ENCODE data around the gene GPR162. TPM values are rescaled to one million over a fixed set of nuclear protein-coding genes. Genes with fewer than 3 reads are reported as not detected.
"Not testable (repeated sequence)": the region's sequence is repeated elsewhere in the genome, so short reads cannot be mapped to it uniquely, and the experiment has no call there.

Gene GPR162
- total RNA-seq, 2 experiments from 2014 or later, result 0.82 TPM; not detected in 1

- Mint-ChIP-seq H3K27me3 (no peaks in the 10 kb centered on the region), H3K9me3 (ENCODE audit: low read depth) (no peaks in the 10 kb centered on the region), H3K36me3 (peaks cover 39% of the 10 kb centered on the region), H3K27ac (no peak overlapping the region), H3K4me1 (peaks cover 8% of the 10 kb centered on the region), H3K4me3 (no peak overlapping the region)
- CTCF ChIA-PET, result interaction anchor here (1.0 to 2.1 kb wide), 2 partner anchors 9 to 10 kb away, joined by 3 to 8 read pairs; partner anchors contain the start of gene SPSB2
- DNase-seq, result no peak
- ATAC-seq, result no peak
These were observed 41.4 kb downstream of the GPR162 start for GRCh38 chr12:6863033-6863432.

GRCh38 chr12:6863586-6864321 is 42.1 kb downstream of the GPR162 start:
- no peak for ATAC-seq
- CTCF ChIA-PET, result interaction anchor here (1.0 to 2.1 kb wide), 3 partner anchors 9 to 277 kb away, joined by 3 to 8 read pairs (median 3); partner anchors contain the start of gene SPSB2
- H3K4me1 Mint-ChIP-seq, result peaks cover 11% of the 10 kb centered on the region
- no peak for DNase-seq
- no peaks in the 10 kb centered on the region for H3K27me3 Mint-ChIP-seq
- H3K9me3 Mint-ChIP-seq (ENCODE audit: low read depth), result no peaks in the 10 kb centered on the region
- H3K27ac Mint-ChIP-seq, result no peak overlapping the region
- H3K36me3 Mint-ChIP-seq, result peaks cover 46% of the 10 kb centered on the region
- H3K4me3 Mint-ChIP-seq, result no peak overlapping the region

- not testable (repeated sequence) for DNase-seq; H3K27me3 Mint-ChIP-seq; H3K9me3 Mint-ChIP-seq (ENCODE audit: low read depth); ATAC-seq; H3K27ac Mint-ChIP-seq; H3K4me3 Mint-ChIP-seq
- peaks cover 26% of the 10 kb centered on the region for H3K4me1 Mint-ChIP-seq
- H3K36me3 Mint-ChIP-seq, result peaks cover 59% of the 10 kb centered on the region
- CTCF ChIA-PET, result interaction anchor here (1.2 to 1.3 kb wide), 2 partner anchors 26 to 278 kb away, joined by 3 to 4 read pairs; no protein-coding TSS in a partner anchor
These were observed 43.7 kb downstream of the GPR162 start for GRCh38 chr12:6865307-6865706.

GRCh38 chr12:6866163-6866919 is 44.7 kb downstream of the GPR162 start:
- H3K27me3 Mint-ChIP-seq, result no peaks in the 10 kb centered on the region
- no peaks in the 10 kb centered on the region for H3K9me3 Mint-ChIP-seq (ENCODE audit: low read depth)
- H3K36me3 Mint-ChIP-seq, result peaks cover 59% of the 10 kb centered on the region
- ATAC-seq (no peak), DNase-seq (no peak)
- H3K4me3 Mint-ChIP-seq, result peak overlapping the region; percentile 98
- H3K4me1 Mint-ChIP-seq, result peaks cover 37% of the 10 kb centered on the region
- peak overlapping the region; percentile 90 for H3K27ac Mint-ChIP-seq
- CTCF ChIA-PET, result interaction anchor here (0.7 to 4.9 kb wide), 9 partner anchors 13 to 142 kb away, joined by 3 to 55 read pairs (median 4); partner anchors contain the start of genes CDCA3, COPS7A, MLF2 and USP5

- no peaks in the 10 kb centered on the region for H3K9me3 Mint-ChIP-seq (ENCODE audit: low read depth)
- H3K36me3 Mint-ChIP-seq, result peaks cover 62% of the 10 kb centered on the region
- H3K4me3 Mint-ChIP-seq, result peak overlapping the region; percentile 98
- H3K27ac Mint-ChIP-seq, result peak overlapping the region; percentile 90
- DNase-seq (no peak), ATAC-seq (peak; percentile 4)
- no peaks in the 10 kb centered on the region for H3K27me3 Mint-ChIP-seq
- H3K4me1 Mint-ChIP-seq, result peaks cover 43% of the 10 kb centered on the region
- CTCF ChIA-PET, result interaction anchor here (0.7 to 4.9 kb wide), 11 partner anchors 14 to 143 kb away, joined by 3 to 55 read pairs (median 6); partner anchors contain the start of genes CDCA3, COPS7A, MLF2 and USP5
These were observed 45.3 kb downstream of the GPR162 start for GRCh38 chr12:6866920-6867412.

GRCh38 chr12:6867413-6868210 is 46.0 kb downstream of the GPR162 start, which contains the start of gene TPI1:
TSS of gene TPI1 (plus strand) at chr12:6867531. CDS start at chr12:6867567, 36 bp downstream.
- DNase-seq (peak; percentile 87), ATAC-seq (peak; percentile 71)
- no peaks in the 10 kb centered on the region for H3K9me3 Mint-ChIP-seq (ENCODE audit: low read depth)
- peaks cover 61% of the 10 kb centered on the region for H3K36me3 Mint-ChIP-seq
- H3K4me3 Mint-ChIP-seq, result peak within 1 kb of the TSS; percentile 98
- peak within 1 kb of the TSS; percentile 90 for H3K27ac Mint-ChIP-seq
- peaks cover 47% of the 10 kb centered on the region for H3K4me1 Mint-ChIP-seq
- H3K27me3 Mint-ChIP-seq, result no peaks in the 10 kb centered on the region
- CTCF ChIA-PET, result interaction anchor here (0.8 to 4.9 kb wide), 14 partner anchors 14 to 245 kb away, joined by 3 to 55 read pairs (median 6); partner anchors contain the start of genes CDCA3, COPS7A, MLF2 and USP5

GRCh38 chr12:6868211-6869048 is 46.8 kb downstream of the GPR162 start:
- H3K4me1 Mint-ChIP-seq, result peaks cover 47% of the 10 kb centered on the region
- peak overlapping the region; percentile 98 for H3K4me3 Mint-ChIP-seq
- peaks cover 57% of the 10 kb centered on the region for H3K36me3 Mint-ChIP-seq
- H3K9me3 Mint-ChIP-seq (ENCODE audit: low read depth), result no peaks in the 10 kb centered on the region
- peak overlapping the region; percentile 88 for H3K27ac Mint-ChIP-seq
- CTCF ChIA-PET, result interaction anchor here (0.8 to 4.9 kb wide), 31 partner anchors 8 to 263 kb away, joined by 3 to 55 read pairs (median 5); partner anchors contain the start of genes C12orf57, C1RL, CDCA3 and COPS7A
- no peak for ATAC-seq
- H3K27me3 Mint-ChIP-seq, result no peaks in the 10 kb centered on the region
- no peak for DNase-seq

GRCh38 chr12:6869049-6870021 is 47.7 kb downstream of the GPR162 start:
- Mint-ChIP-seq H3K36me3 (peaks cover 54% of the 10 kb centered on the region), H3K27me3 (no peaks in the 10 kb centered on the region), H3K4me1 (peaks cover 51% of the 10 kb centered on the region), H3K27ac (peak overlapping the region; percentile 88), H3K9me3 (ENCODE audit: low read depth) (no peaks in the 10 kb centered on the region), H3K4me3 (peak overlapping the region; percentile 98)
- CTCF ChIA-PET, result interaction anchor here (0.6 to 4.9 kb wide), 35 partner anchors 9 to 264 kb away, joined by 3 to 55 read pairs (median 5); partner anchors contain the start of genes C12orf57, C1RL, CDCA3 and COPS7A
- ATAC-seq (no peak), DNase-seq (peak; percentile 91)

- CTCF ChIA-PET, result interaction anchor here (0.9 to 7.3 kb wide), 14 partner anchors 10 to 239 kb away, joined by 3 to 90 read pairs (median 8); partner anchors contain the start of genes C12orf57, C1RL, CDCA3 and RNU7-1
- not testable (repeated sequence) for H3K9me3 Mint-ChIP-seq (ENCODE audit: low read depth); ATAC-seq; DNase-seq; H3K27me3 Mint-ChIP-seq
- peaks cover 50% of the 10 kb centered on the region for H3K36me3 Mint-ChIP-seq
- H3K4me3 Mint-ChIP-seq, result peak overlapping the region; percentile 98
- peaks cover 57% of the 10 kb centered on the region for H3K4me1 Mint-ChIP-seq
- H3K27ac Mint-ChIP-seq, result peak overlapping the region; percentile 41
These were observed 48.7 kb downstream of the GPR162 start for GRCh38 chr12:6870304-6870703.

GRCh38 chr12:6871052-6871957 is 49.7 kb downstream of the GPR162 start:
- Mint-ChIP-seq H3K27ac (peak overlapping the region; percentile 91), H3K9me3 (ENCODE audit: low read depth) (no peaks in the 10 kb centered on the region), H3K4me1 (peaks cover 60% of the 10 kb centered on the region), H3K36me3 (peaks cover 50% of the 10 kb centered on the region), H3K4me3 (peak overlapping the region; percentile 77), H3K27me3 (no peaks in the 10 kb centered on the region)
- CTCF ChIA-PET, result interaction anchor here (1.1 to 7.3 kb wide), 30 partner anchors 9 to 318 kb away, joined by 3 to 90 read pairs (median 10); partner anchors contain the start of genes C12orf57, CDCA3, COPS7A and LAG3
- peak; percentile 6 for ATAC-seq
- DNase-seq, result peak; percentile 71
